Neural cell (in vitro differentiated cells): ENCODE data around the gene CSDE1. TPM values are rescaled to one million over a fixed set of nuclear protein-coding genes. Genes with fewer than 3 reads are reported as not detected.

Experiments
- H2AFZ ChIP-seq: fragments of 200-600, 300-800 bp; sonication (generic), shearing (Covaris generic); 2 replicates; pipeline ENCODE4 v1.6.0; 2014; ENCODE audit warnings: low read depth, mild to moderate bottlenecking, antibody characterized with exemption, low read length, moderate library complexity
- H3F3A ChIP-seq: fragments of 200-600 bp; shearing (Covaris generic); 2 replicates; pipeline ENCODE4 v1.6.1; 2016; ENCODE audit warnings: mild to moderate bottlenecking, moderate library complexity, mixed read lengths, antibody characterized with exemption, low read length; ENCODE audit not compliant: insufficient read depth, poor library complexity, severe bottlenecking
- H3K27ac ChIP-seq: fragments of 200-600, 300-800 bp; sonication (generic), shearing (Covaris generic); 2 replicates; pipeline ENCODE4 v1.5.1; 2014; ENCODE audit warnings: mild to moderate bottlenecking, low read length, moderate library complexity
- H3K27me3 ChIP-seq: fragments of 300-800, 200-600 bp; sonication (generic), shearing (Covaris generic); 2 replicates; pipeline ENCODE4 v1.6.0; 2014; ENCODE audit warnings: mild to moderate bottlenecking, low read depth, low read length, moderate library complexity; ENCODE audit not compliant: insufficient read depth
- H3K36me3 ChIP-seq: fragments of 300-800, 200-600 bp; sonication (generic), shearing (Covaris generic); 2 replicates; pipeline ENCODE4 v1.5.1; 2014; ENCODE audit warnings: mild to moderate bottlenecking, antibody characterized with exemption, low read length, moderate library complexity; ENCODE audit not compliant: insufficient read depth
- H3K4me2 ChIP-seq: fragments of 300-800, 200-600 bp; sonication (generic), shearing (Covaris generic); 2 replicates; pipeline ENCODE4 v1.6.0; 2014; ENCODE audit warnings: mild to moderate bottlenecking, low read length
- H3K4me3 ChIP-seq: fragments of 300-800, 200-600 bp; sonication (generic), shearing (Covaris generic); 2 replicates; pipeline ENCODE4 v1.5.1; 2014; ENCODE audit warnings: mild to moderate bottlenecking, low read length, moderate library complexity
- H3K79me2 ChIP-seq: fragments of 200-600 bp; shearing (Covaris generic); replicated peaks from 2 replicates; pipeline ENCODE4 v1.6.0; 2014; ENCODE audit warnings: mild to moderate bottlenecking, low read length, moderate library complexity; ENCODE audit not compliant: insufficient read depth
- H3K9ac ChIP-seq: fragments of 300-800, 200-600 bp; sonication (generic), shearing (Covaris generic); 2 replicates; pipeline ENCODE4 v1.6.1; 2016; ENCODE audit warnings: mild to moderate bottlenecking, low read length, mixed read lengths
- H3K9me2 ChIP-seq: fragments of 200-600 bp; shearing (Covaris generic); 2 replicates; pipeline ENCODE4 v1.6.1; 2016; ENCODE audit warnings: mild to moderate bottlenecking, low read length, mixed read lengths; ENCODE audit not compliant: insufficient read depth
- H3K9me3 ChIP-seq: fragments of 200-600, 300-800 bp; sonication (generic), shearing (Covaris generic); 2 replicates; pipeline ENCODE4 v1.6.1; 2016; ENCODE audit warnings: mild to moderate bottlenecking, mixed run types, low read length, moderate library complexity, mixed read lengths
- H4K20me1 ChIP-seq: fragments of 200-600 bp; shearing (Covaris generic); 2 replicates; pipeline ENCODE4 v1.6.1; 2016; ENCODE audit warnings: mild to moderate bottlenecking, mixed run types; ENCODE audit not compliant: insufficient read depth
- CTCF ChIP-seq: fragments of 450-650 bp; IDR thresholded peaks from 2 replicates; pipeline ENCODE4 v1.5.1; 2014; ENCODE audit warnings: antibody characterized with exemption, mild to moderate bottlenecking, moderate library complexity; ENCODE audit not compliant: poor library complexity, severe bottlenecking
- EP300 ChIP-seq: fragments of 450-650 bp; conservative IDR thresholded peaks from 2 replicates; pipeline ENCODE4 v1.6.1; 2014; ENCODE audit warnings: antibody characterized with exemption, mild to moderate bottlenecking, moderate library complexity; ENCODE audit not compliant: poor library complexity, severe bottlenecking
- EZH2 ChIP-seq: fragments of 200-600, 300-800 bp; shearing (Covaris generic), sonication (generic); IDR thresholded peaks from 2 replicates; pipeline ENCODE4 v1.6.1; 2014; ENCODE audit warnings: antibody characterized with exemption, low read length, borderline replicate concordance, mild to moderate bottlenecking; ENCODE audit not compliant: insufficient read depth, poor library complexity, severe bottlenecking
- MXI1 ChIP-seq: fragments of 450-650 bp; conservative IDR thresholded peaks from 2 replicates; pipeline ENCODE4 v1.6.1; 2014; ENCODE audit warnings: antibody characterized with exemption, mild to moderate bottlenecking; ENCODE audit not compliant: poor library complexity, severe bottlenecking
- POLR2AphosphoS5 ChIP-seq: IDR thresholded peaks from 2 replicates; pipeline ENCODE4 v1.6.1; 2012
- RAD21 ChIP-seq: fragments of 450-650 bp; conservative IDR thresholded peaks from 2 replicates; pipeline ENCODE4 v1.6.1; 2014; ENCODE audit warnings: antibody characterized with exemption, mild to moderate bottlenecking, moderate library complexity
- REST ChIP-seq: IDR thresholded peaks from 2 replicates; pipeline ENCODE4 v1.6.1; 2012; ENCODE audit warnings: borderline replicate concordance
- SMC3 ChIP-seq: fragments of 450-650 bp; conservative IDR thresholded peaks from 2 replicates; pipeline ENCODE4 v1.6.1; 2014; ENCODE audit warnings: antibody characterized with exemption, mild to moderate bottlenecking, moderate library complexity; ENCODE audit not compliant: poor library complexity
- TAF1 ChIP-seq: IDR thresholded peaks from 2 replicates; pipeline ENCODE4 v1.6.1; 2012; ENCODE audit warnings: low read depth
- polyA plus RNA-seq: library from polyadenylated mRNA; depleted of rRNA; stranded (reverse); fragments of >200 nt; gene quantifications from 2 replicates; pipeline ENCODE4 v1.2.3, GENCODE V29; 2014

The CSDE1 gene
- polyA plus RNA-seq, 1 donor from 2014 or later = 424 TPM

- Histone ChIP-seq H3K4me2 (no peak overlapping the region), H3K9me3 (no peaks in the 10 kb centered on the region), H3K9me2 (no peaks in the 10 kb centered on the region), H3F3A (no peaks in the 10 kb centered on the region), H3K27ac (no peak overlapping the region), H3K4me3 (no peak overlapping the region), H3K27me3 (no peaks in the 10 kb centered on the region), H3K79me2 (no peaks in the 10 kb centered on the region), H2AFZ (no peak overlapping the region), H3K9ac (no peak overlapping the region), H4K20me1 (no peaks in the 10 kb centered on the region), H3K36me3 (no peaks in the 10 kb centered on the region)
- no peak for TF ChIP-seq SMC3
- no peak for TF ChIP-seq EP300
- no peak for TF ChIP-seq POLR2AphosphoS5
- TF ChIP-seq TAF1 = no peak
- no peak for TF ChIP-seq REST
- no peak for TF ChIP-seq RAD21
- no peak for TF ChIP-seq EZH2
- no peak for TF ChIP-seq CTCF
- no peak for TF ChIP-seq MXI1
Measured at GRCh38 chr1:114770989-114771388, 13.2 kb upstream of the CSDE1 start.

GRCh38 chr1:114764689-114765088 lies 6.9 kb upstream of the CSDE1 start:
- Histone ChIP-seq H3K9me2 (no peaks in the 10 kb centered on the region), H4K20me1 (no peaks in the 10 kb centered on the region), H3K9me3 (no peaks in the 10 kb centered on the region), H3K27me3 (no peaks in the 10 kb centered on the region), H3K27ac (no peak overlapping the region), H2AFZ (no peak overlapping the region), H3K9ac (no peak overlapping the region), H3F3A (no peaks in the 10 kb centered on the region), H3K79me2 (no peaks in the 10 kb centered on the region), H3K4me3 (no peak overlapping the region), H3K4me2 (no peak overlapping the region), H3K36me3 (no peaks in the 10 kb centered on the region)
- TF ChIP-seq EP300 = no peak
- no peak for TF ChIP-seq REST
- TF ChIP-seq EZH2 = no peak
- no peak for TF ChIP-seq RAD21
- TF ChIP-seq CTCF = no peak
- no peak for TF ChIP-seq TAF1
- TF ChIP-seq POLR2AphosphoS5 = no peak
- no peak for TF ChIP-seq MXI1
